ENCODE data around the gene DBP.

The DBP gene

GRCh38 chr19:48623556-48624066 is 13.6 kb downstream of the DBP start:
- TF ChIP-seq POLR2AphosphoS5 (IDR thresholded peaks at IDR 0.05; ENCODE audit: low read depth, low read length) (peak; percentile 48; the same call in 1 of the 2 replicates), FOXP2 (optimal IDR thresholded peaks at IDR 0.05; ENCODE audit: borderline replicate concordance, extremely low read depth, extremely low read length, insufficient read depth) (no peak), SIN3A (IDR thresholded peaks at IDR 0.05; ENCODE audit: borderline replicate concordance, insufficient read depth, low read length) (no peak)

DNA sequence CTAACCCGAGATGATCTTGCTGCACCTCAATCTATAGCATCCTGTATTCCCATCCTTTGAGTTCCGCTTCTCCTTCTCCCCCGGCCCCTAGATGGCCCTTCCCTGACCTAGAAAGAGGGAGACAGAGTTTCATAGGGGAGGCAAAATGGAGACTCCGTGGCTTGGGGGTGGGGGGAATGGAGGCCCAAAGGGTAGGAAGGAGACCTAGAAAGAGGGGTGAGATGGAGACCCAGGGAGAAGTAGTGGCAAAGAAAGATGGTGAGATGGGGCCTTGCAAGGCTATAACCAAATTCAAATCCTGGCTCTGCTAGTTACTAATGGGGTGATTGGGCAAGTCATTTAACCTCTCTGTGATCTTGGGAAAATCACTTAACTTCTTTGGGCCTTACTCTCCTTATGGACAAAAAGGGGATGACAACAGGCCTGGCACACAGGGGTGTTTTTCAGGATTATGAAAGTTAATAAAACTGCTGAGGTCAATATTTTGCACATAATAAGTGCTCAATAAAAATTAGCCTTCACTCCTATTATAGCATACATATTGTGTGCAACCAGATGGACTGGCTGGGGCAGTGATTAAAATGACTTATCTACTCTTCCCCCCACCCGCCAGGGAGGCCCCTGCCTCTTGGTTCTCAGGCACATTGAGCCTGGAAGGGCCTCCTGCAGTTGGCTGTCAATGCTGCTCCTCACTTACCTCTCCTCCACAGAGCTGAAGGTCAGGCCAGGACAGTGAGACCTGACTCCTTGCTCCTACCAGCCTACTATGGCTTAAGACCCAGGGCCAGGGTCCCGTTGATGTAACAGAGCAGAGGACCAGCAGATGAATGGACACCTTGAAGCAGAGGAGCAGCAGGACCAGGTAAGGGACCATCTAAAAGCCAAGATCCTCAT is 17.2 kb downstream of the DBP start:
- TF ChIP-seq POLR2AphosphoS5 (IDR thresholded peaks at IDR 0.05; ENCODE audit: low read depth, low read length) (no peak; the same call in 1 of the 2 replicates), FOXP2 (optimal IDR thresholded peaks at IDR 0.05; ENCODE audit: borderline replicate concordance, extremely low read depth, extremely low read length, insufficient read depth) (no peak), SIN3A (IDR thresholded peaks at IDR 0.05; ENCODE audit: borderline replicate concordance, insufficient read depth, low read length) (no peak), TAF1 (IDR thresholded peaks at IDR 0.05; ENCODE audit: borderline replicate concordance, insufficient read depth, low read length) (no peak)
- TF ChIP-seq, protein P1, sequence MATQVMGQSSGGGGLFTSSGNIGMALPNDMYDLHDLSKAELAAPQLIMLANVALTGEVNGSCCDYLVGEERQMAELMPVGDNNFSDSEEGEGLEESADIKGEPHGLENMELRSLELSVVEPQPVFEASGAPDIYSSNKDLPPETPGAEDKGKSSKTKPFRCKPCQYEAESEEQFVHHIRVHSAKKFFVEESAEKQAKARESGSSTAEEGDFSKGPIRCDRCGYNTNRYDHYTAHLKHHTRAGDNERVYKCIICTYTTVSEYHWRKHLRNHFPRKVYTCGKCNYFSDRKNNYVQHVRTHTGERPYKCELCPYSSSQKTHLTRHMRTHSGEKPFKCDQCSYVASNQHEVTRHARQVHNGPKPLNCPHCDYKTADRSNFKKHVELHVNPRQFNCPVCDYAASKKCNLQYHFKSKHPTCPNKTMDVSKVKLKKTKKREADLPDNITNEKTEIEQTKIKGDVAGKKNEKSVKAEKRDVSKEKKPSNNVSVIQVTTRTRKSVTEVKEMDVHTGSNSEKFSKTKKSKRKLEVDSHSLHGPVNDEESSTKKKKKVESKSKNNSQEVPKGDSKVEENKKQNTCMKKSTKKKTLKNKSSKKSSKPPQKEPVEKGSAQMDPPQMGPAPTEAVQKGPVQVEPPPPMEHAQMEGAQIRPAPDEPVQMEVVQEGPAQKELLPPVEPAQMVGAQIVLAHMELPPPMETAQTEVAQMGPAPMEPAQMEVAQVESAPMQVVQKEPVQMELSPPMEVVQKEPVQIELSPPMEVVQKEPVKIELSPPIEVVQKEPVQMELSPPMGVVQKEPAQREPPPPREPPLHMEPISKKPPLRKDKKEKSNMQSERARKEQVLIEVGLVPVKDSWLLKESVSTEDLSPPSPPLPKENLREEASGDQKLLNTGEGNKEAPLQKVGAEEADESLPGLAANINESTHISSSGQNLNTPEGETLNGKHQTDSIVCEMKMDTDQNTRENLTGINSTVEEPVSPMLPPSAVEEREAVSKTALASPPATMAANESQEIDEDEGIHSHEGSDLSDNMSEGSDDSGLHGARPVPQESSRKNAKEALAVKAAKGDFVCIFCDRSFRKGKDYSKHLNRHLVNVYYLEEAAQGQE (IDR thresholded peaks at IDR 0.05; ENCODE audit: insufficient read depth in 1 of 2, low read depth in 2 of 2, low read length in 2 of 2), result no peak

- TF ChIP-seq FOXP2 (optimal IDR thresholded peaks at IDR 0.05; ENCODE audit: borderline replicate concordance, extremely low read depth, extremely low read length, insufficient read depth) (no peak), SIN3A (IDR thresholded peaks at IDR 0.05; ENCODE audit: borderline replicate concordance, insufficient read depth, low read length) (peak; percentile 86; the same call in 1 of the 2 replicates), POLR2AphosphoS5 (IDR thresholded peaks at IDR 0.05; ENCODE audit: low read depth, low read length) (peak; percentile 96), TAF1 (IDR thresholded peaks at IDR 0.05; ENCODE audit: borderline replicate concordance, insufficient read depth, low read length) (peak; percentile 96)
- TF ChIP-seq, protein P1 (IDR thresholded peaks at IDR 0.05; ENCODE audit: insufficient read depth in 1 of 2, low read depth in 2 of 2, low read length in 2 of 2), result peak in 1 of 2 experiments; percentile 78; a peak in 2 of 4 replicates
Measured at GRCh38 chr19:48618916-48619691, 18.1 kb downstream of the DBP start, which contains the start of the genes RPL18 and SPHK2. RPL18 (minus strand) TSS chr19:48619178; CDS start chr19:48619143, 35 bp downstream. SPHK2 (plus strand) TSS chr19:48619506; CDS start chr19:48620515, 1,009 bp downstream.

DNA sequence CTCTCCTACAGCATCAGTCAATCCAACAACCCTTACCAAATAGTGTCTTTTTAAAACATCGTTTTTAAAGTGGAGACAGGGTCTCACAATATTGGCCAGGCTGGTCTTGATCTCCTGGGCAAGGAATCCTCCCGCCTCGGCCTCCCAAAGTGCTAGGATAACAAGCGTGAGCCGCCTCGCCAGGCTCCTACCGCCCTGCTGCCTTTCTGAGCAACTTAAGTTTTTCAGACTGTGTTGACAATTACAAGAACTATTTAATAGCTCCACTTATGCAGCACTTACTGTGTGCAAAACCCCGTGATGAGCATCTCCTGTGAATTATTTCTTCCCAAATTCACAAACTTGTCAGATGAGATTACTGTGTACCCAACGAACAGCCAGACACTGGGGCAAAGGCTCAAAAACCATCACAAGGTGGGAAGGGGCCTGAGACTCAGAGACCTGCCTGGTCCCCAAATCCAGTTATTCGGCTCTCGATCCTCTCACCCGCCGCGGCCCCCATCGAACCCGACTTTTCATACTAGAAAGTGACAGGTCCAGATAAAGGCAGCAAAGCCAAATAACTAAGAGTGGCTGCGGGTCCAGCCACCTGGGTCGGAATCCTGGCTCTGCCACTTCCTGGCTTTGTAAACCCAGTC is 18.8 kb downstream of the DBP start:
- no peak for TF ChIP-seq FOXP2 (optimal IDR thresholded peaks at IDR 0.05; ENCODE audit: borderline replicate concordance, extremely low read depth, extremely low read length, insufficient read depth)
- TF ChIP-seq POLR2AphosphoS5 (IDR thresholded peaks at IDR 0.05; ENCODE audit: low read depth, low read length), result no peak
- TF ChIP-seq SIN3A (IDR thresholded peaks at IDR 0.05; ENCODE audit: borderline replicate concordance, insufficient read depth, low read length), result no peak
- no peak for TF ChIP-seq TAF1 (IDR thresholded peaks at IDR 0.05; ENCODE audit: borderline replicate concordance, insufficient read depth, low read length)
- TF ChIP-seq, protein P1 (IDR thresholded peaks at IDR 0.05; ENCODE audit: insufficient read depth in 1 of 2, low read depth in 2 of 2, low read length in 2 of 2), result no peak
